GM21447 (cell line): ENCODE measurements around the gene TXNRD1.

Experiments used
- ATAC-seq: cut with Tn5 transposase; IDR thresholded peaks from one replicate; pipeline ENCODE4 v1.9.1; 2021; ENCODE audit not compliant: unreplicated experiment

Gene TXNRD1

DNA sequence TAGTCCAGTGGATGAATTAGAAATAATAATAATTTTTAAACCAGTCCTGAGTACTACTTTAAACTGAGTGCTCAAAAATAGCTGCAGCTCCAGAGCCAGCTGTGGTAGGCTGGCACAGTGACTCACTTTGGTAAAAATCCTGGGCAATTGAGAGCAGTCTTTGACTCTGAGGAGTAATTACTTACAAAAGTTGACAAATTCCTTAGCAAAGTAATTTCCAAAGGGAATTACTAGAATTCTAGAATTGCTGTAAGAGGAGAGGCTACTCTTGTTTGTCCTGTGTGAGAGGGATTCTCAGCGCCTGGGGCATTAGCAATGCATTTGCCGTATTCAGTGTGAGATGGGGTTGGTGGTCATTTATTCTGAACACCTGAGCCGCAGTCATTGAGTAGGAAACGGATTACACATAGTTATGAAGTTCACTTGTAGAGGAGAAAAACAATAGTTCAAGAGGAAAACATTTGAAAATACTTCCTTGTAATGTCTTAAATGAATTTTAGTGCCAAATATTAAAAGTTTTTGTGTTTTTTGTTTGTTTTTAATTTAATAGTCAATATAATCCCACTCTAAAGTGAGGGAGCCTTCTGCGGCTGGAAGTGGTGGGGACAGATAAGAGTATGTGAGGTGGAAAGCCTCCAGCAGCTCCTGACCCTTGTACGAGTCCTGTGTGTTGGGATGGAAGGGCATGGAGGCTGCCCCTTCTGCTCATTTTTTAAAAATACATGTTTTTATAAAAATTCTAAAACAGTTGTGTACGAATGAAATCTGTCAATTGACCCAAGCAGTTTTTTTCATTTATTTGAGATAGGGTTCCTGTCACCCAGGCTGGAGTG lies 129.9 kb downstream of the TXNRD1 start:
- no peak for ATAC-seq

DNA sequence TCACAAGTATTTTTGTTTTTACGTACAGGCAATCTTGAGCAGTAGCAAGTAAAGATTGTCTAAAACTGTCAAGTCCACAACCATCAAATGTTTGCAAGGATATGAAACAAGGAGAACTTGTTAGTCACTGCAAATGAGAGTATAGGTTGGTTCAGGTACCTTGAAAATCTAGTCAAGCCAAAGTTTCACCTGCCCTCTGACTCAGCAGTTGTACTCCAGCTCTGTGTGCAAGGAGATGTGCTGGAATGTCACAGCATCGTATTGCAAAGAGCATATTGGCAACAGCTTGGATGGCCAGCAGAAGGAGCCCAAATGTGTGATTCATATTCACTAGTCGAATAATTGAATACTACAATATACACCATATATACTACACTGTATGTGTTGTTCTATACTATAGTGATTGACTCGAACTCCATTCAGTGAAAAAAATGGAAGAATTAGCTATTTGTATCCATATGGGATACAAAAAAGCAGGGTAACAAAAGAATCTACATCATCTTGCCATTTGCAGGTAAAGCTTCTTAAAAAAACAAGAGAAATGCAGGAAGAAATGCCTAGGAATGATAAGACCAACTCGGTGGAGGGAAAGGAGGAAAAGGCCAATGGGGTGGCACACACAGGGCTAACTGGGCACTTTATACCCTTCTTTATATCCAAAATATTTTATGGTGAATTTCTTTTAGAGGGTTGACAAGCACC lies 131.9 kb downstream of the TXNRD1 start:
- ATAC-seq: no peak

- ATAC-seq: no peak
These were observed 132.9 kb downstream of the TXNRD1 start for GRCh38 chr12:104348283-104348993.

DNA sequence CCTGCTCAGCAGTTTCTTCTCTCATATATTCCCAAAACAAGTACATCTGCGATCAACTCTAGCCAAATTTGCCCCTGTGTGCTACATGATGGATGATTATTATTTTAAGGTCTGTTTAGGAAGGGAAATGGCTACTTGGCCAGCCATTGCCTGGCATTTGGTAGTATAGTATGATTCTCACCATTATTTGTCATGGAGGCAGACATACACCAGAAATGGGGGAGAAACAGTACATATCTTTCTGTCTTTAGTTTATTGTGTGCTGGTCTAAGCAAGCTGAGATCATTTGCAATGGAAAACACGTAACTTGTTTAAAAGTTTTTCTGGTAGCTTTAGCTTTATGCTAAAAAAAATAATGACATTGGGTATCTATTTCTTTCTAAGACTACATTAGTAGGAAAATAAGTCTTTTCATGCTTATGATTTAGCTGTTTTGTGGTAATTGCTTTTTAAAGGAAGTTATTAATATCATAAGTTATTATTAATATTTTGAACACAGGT lies 133.5 kb downstream of the TXNRD1 start:
- no peak for ATAC-seq

GRCh38 chr12:104350211-104351056 lies 134.9 kb downstream of the TXNRD1 start:
- no peak for ATAC-seq

- no peak for ATAC-seq
These were observed 135.7 kb downstream of the TXNRD1 start for GRCh38 chr12:104351057-104351983.

GRCh38 chr12:104352106-104352713 lies 136.6 kb downstream of the TXNRD1 start:
- no peak for ATAC-seq

GRCh38 chr12:104353012-104353981 lies 137.7 kb downstream of the TXNRD1 start:
- no peak for ATAC-seq

- ATAC-seq: no peak
These were observed 138.7 kb downstream of the TXNRD1 start for GRCh38 chr12:104354167-104354867.

DNA sequence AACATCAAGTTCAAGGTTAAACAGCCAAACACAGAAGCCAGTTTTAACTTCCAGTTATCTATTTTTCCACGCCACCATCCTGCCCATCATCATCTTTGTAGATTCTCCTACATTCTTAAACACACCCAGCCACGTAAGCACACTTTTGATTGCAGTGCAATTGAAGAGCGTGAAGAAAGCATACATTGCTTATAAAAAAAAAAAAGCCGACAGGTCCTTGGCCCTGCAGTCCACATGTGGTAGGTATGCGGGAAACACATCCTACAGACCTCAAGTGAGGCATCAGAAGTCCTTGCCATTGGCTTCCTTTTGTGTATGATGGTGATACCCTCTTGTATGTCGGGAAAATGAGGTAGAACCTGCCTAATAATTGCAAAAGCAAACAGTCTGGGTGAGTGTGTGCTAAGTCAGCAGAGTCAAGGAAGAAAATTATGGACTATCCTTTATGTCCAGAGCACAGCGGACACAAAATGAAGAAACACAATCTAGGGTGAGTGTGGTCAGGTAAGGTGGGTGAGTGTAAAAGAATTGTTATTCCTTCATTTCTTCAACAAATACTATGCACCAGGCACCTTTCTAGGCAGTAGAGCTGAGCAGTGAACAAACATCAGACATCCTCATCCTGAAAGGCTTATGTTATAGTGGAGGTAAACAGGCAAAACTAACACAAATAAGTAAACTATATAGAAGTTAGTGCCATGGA lies 139.4 kb downstream of the TXNRD1 start:
- ATAC-seq: no peak

DNA sequence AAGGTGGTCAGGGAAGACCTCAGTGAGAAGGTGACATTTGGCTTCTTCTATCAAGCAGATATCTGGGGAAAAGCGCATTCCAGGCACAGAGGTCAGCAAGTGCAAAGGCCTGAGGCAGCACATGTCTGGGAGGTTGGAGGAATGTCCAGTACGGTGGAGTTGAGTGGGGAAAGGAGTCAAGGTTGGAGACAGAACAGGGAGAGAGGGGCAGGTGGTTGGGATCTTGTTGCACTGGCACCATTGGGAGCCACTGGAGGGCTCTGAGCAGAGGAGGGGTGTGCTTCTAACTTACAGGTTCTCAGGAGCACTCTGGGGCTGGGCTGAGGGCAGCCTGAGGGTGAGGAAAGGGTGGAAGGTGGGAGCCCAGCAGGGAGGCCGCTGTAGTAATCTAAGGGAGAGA lies 140.1 kb downstream of the TXNRD1 start:
- ATAC-seq: no peak

DNA sequence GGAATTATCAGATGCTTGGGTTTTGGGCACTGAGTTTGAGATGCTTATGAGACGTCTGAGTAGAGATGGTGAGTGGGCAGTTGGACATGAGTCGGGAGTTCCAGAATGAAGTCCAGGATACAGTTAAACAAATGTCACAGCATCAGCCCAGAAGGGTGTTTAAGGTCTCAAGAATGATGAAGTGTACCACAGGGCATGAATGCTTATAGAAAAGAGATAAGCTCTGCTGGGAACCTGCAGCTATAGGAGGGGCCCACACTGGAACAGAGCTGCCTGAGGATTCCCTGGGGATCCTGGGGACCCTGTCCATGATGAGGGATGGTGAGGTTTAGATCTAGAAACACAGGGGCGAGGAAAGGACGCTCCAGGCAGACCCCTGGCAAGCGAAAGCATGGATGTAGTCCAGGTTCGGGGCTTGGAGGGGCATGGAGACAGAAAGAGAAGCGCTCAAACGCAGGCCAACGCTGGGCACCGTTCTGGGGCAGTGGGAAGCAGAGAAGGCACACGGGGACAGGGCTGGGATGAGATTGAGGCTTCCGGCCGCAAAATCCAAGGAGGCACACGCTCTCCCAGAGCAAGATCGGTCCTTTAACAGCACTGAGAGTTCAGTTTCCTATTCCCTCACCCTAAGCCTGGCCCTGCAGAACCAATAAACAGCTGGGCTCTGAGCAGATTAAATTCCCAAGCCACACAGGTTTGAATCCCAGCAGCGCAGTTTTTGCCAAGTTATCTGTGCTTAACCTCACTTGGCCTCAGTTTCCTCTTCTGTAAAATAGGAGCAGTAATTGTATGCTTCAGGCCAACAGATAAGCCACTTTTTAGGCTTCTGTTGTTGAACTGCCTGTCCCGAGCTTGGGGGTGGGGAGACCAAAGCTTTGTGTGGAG lies 140.9 kb downstream of the TXNRD1 start:
- ATAC-seq: no peak

- ATAC-seq: no peak
These were observed 141.9 kb downstream of the TXNRD1 start for GRCh38 chr12:104357421-104357952.

DNA sequence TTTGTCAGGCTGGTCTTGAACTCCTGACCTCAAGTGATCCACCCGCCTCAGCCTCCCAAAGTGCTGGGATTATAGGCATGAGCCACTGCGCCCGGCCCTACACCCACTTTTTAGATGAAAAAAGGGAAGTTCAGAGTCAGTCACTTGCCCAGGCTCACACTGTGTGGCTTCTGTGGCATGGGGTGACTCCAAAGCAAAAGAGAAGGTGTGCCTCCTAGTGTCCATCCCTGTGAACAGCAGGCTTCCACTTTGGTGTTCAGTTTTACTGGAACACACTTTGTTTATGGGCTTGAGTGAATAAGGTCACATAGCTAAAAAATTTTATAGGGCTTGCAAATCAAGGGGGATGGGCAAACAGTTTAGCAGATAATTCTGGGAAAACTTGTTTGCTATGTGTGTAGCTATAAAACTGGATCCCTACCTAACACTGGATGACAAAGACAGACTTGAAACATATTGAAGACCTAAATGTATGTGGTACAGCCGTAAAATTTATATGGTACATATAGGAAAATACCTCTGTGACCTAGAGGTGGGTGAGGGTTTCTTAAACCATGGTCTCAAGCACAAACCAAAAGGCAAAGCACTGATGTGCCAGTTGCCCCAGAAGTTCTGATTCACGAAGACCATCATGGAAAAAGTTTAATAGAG lies 142.9 kb downstream of the TXNRD1 start:
- ATAC-seq: peak; percentile 83

GRCh38 chr12:104359216-104359615 lies 143.6 kb downstream of the TXNRD1 start:
- no peak for ATAC-seq
